Measurements from ENCODE around the gene GCNA. TPM values are rescaled to one million over a fixed set of nuclear protein-coding genes. Genes with fewer than 3 reads are reported as not detected.

The GCNA gene
- polyA plus RNA-seq, 1 of the 3 experiments (the other 2 are of a cell fraction) = 1.8 TPM

DNA sequence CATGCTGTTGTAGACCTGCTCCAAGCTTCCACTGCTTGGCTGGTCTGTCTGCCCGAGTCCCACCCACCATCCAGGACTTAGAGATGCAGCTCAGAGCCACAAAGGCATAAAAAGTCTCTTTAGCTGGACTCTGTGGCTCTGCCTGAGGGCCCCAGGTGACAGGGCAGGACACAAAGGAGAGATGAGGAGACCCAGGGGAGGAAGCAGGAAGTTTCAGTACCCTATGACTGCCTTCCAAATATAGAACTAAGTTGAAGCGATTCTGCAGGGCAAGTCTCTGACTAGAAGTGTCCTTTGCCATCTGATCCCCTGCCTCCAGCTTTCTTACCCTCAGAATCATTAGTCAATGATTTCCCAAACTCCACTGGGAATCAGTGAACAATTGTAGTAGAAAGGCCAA, 51.2 kb downstream of the GCNA start:
- ChIA-PET POLR2A (no interaction called here), CTCF (interaction anchor here (0.6 kb wide), 1 partner anchor 24 kb away, joined by 3 read pairs; no protein-coding TSS in a partner anchor)
- H3K9ac ChIP-seq = no peak overlapping the region
- no peak for DNase-seq
- no peaks in the 10 kb centered on the region for H3K4me1 ChIP-seq (ENCODE audit: control insufficient read depth in 1 of 2, insufficient read depth in 2 of 2, low read depth in 1 of 2, low read length in 1 of 2)
- H3K36me3 ChIP-seq (replicated peaks in 1 of 2; ENCODE audit: control insufficient read depth in 1 of 2, insufficient read depth in 2 of 2, low read length in 1 of 2) = no peaks in the 10 kb centered on the region
- TF ChIP-seq POLR2AphosphoS5 (IDR thresholded peaks at IDR 0.05; ENCODE audit: low read depth, low read length) (no peak), FOXM1 (IDR thresholded peaks at IDR 0.05; ENCODE audit: low read depth) (no peak), GATA2 (CRISPR knock-in tag; IDR thresholded peaks at IDR 0.05) (no peak)
- no peaks in the 10 kb centered on the region; the same call in 1 of the 2 replicates for H3K27me3 ChIP-seq (ENCODE audit: insufficient read depth)
- no peaks in the 10 kb centered on the region for H4K20me1 ChIP-seq (ENCODE audit: insufficient read depth)
- H3K4me2 ChIP-seq = no peak overlapping the region
- no peaks in the 10 kb centered on the region for H3K79me2 ChIP-seq (ENCODE audit: insufficient read depth)
- no peaks in the 10 kb centered on the region for H3K9me2 ChIP-seq
- H3F3A ChIP-seq (replicated peaks; ENCODE audit: insufficient read depth) = no peaks in the 10 kb centered on the region
- H3K27ac ChIP-seq (ENCODE audit: low read depth in 2 of 2, low read length in 1 of 2) = no peak overlapping the region
- H3K4me3 ChIP-seq (ENCODE audit: low read depth in 2 of 2, low read length in 1 of 2) = no peak overlapping the region
- no peaks in the 10 kb centered on the region for H3K9me3 ChIP-seq
- no peak overlapping the region for H2AFZ ChIP-seq (ENCODE audit: low read depth)
- WGBS (ENCODE audit: low lambda C conversion rate) = 28% methylated on average over 2 of the region's 2 CpGs

DNA sequence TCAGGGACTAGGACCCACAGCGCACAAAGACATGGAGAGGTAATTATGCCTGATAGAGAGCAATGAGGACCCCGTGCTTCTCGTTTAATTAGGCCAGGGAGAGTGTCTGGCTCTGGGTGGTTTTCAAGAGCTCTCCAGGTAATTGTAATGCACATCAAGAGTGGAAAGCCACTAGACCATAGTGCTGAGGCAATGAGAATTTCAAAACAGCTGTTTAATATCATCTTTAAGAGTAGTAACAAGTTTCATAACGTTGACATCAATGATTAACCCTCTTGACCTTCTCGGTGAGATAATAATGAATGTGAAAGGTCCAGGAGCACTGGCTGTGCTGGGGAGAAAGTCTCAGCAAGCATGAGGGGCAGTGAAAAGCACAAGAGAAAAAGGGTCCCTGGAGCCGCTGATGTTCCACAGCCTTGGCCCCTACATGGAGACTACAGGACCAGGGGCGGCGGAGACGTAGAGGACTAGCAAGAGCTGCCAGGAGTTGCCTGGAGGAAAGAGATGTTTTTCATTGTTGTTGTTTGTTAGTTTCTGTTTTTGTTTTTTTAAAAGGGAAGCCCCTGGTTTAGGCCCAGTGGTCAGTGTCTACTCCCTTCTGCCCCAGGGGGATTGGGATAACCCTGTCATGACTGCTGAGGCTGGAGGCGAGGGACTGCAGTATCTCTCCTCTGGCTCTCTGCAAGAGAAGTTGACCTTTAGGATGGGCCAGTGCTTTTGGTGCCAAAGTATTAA, 54.9 kb downstream of the GCNA start:
- H3F3A ChIP-seq (replicated peaks; ENCODE audit: insufficient read depth) = no peaks in the 10 kb centered on the region
- H3K9ac ChIP-seq = no peak overlapping the region
- 41% methylated on average over 9 of the region's 10 CpGs for WGBS (ENCODE audit: low lambda C conversion rate)
- ChIA-PET CTCF (interaction anchor here (0.6 kb wide), 1 partner anchor 120 kb away, joined by 3 read pairs; no protein-coding TSS in a partner anchor), POLR2A (no interaction called here)
- H2AFZ ChIP-seq (ENCODE audit: low read depth) = no peak overlapping the region
- no peaks in the 10 kb centered on the region for H3K36me3 ChIP-seq (replicated peaks in 1 of 2; ENCODE audit: control insufficient read depth in 1 of 2, insufficient read depth in 2 of 2, low read length in 1 of 2)
- no peak overlapping the region for H3K4me2 ChIP-seq
- H3K4me1 ChIP-seq (ENCODE audit: control insufficient read depth in 1 of 2, insufficient read depth in 2 of 2, low read depth in 1 of 2, low read length in 1 of 2) = 0 out of 4 replicates have a peak, but pooled peaks cover 0 to 4% of the 10 kb centered on the region in 2 experiments
- H3K27ac ChIP-seq (ENCODE audit: low read depth in 2 of 2, low read length in 1 of 2) = no peak overlapping the region
- no peaks in the 10 kb centered on the region for H3K9me3 ChIP-seq
- H3K4me3 ChIP-seq (ENCODE audit: low read depth in 2 of 2, low read length in 1 of 2) = no peak overlapping the region
- H3K79me2 ChIP-seq (ENCODE audit: insufficient read depth) = no peaks in the 10 kb centered on the region
- no peak for DNase-seq
- no peaks in the 10 kb centered on the region for H4K20me1 ChIP-seq (ENCODE audit: insufficient read depth)
- H3K27me3 ChIP-seq (ENCODE audit: insufficient read depth) = no peaks in the 10 kb centered on the region; the same call in 1 of the 2 replicates
- H3K9me2 ChIP-seq = no peaks in the 10 kb centered on the region
- TF ChIP-seq, protein P1, sequence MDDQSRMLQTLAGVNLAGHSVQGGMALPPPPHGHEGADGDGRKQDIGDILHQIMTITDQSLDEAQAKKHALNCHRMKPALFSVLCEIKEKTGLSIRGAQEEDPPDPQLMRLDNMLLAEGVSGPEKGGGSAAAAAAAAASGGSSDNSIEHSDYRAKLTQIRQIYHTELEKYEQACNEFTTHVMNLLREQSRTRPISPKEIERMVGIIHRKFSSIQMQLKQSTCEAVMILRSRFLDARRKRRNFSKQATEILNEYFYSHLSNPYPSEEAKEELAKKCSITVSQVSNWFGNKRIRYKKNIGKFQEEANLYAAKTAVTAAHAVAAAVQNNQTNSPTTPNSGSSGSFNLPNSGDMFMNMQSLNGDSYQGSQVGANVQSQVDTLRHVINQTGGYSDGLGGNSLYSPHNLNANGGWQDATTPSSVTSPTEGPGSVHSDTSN (IDR thresholded peaks at IDR 0.05) = no peak
- TF ChIP-seq JUND (IDR thresholded peaks at IDR 0.05) (no peak), FOSL2 (IDR thresholded peaks at IDR 0.05; ENCODE audit: borderline replicate concordance, low read depth) (no peak), RCOR1 (IDR thresholded peaks at IDR 0.05; ENCODE audit: low read length) (no peak), NRF1 (IDR thresholded peaks at IDR 0.05; ENCODE audit: low read depth, low read length) (no peak), SIN3A (IDR thresholded peaks at IDR 0.05; ENCODE audit: borderline replicate concordance, low read depth, low read length) (no peak), MEF2A (IDR thresholded peaks at IDR 0.05; ENCODE audit: borderline replicate concordance, low read depth) (no peak), CHD2 (IDR thresholded peaks at IDR 0.05; ENCODE audit: low read length, partially characterized antibody) (no peak), TEAD4 (IDR thresholded peaks at IDR 0.05; ENCODE audit: borderline replicate concordance, insufficient read depth) (no peak), ELF1 (IDR thresholded peaks at IDR 0.05) (no peak), YY1 (IDR thresholded peaks at IDR 0.05; ENCODE audit: low read depth) (no peak), MXI1 (IDR thresholded peaks at IDR 0.05; ENCODE audit: low read depth, low read length) (no peak), TCF12 (IDR thresholded peaks at IDR 0.05) (no peak), POLR2AphosphoS5 (IDR thresholded peaks at IDR 0.05; ENCODE audit: low read depth, low read length) (no peak), RFX5 (IDR thresholded peaks at IDR 0.05; ENCODE audit: low read length) (no peak)
- TF ChIP-seq, protein P2, sequence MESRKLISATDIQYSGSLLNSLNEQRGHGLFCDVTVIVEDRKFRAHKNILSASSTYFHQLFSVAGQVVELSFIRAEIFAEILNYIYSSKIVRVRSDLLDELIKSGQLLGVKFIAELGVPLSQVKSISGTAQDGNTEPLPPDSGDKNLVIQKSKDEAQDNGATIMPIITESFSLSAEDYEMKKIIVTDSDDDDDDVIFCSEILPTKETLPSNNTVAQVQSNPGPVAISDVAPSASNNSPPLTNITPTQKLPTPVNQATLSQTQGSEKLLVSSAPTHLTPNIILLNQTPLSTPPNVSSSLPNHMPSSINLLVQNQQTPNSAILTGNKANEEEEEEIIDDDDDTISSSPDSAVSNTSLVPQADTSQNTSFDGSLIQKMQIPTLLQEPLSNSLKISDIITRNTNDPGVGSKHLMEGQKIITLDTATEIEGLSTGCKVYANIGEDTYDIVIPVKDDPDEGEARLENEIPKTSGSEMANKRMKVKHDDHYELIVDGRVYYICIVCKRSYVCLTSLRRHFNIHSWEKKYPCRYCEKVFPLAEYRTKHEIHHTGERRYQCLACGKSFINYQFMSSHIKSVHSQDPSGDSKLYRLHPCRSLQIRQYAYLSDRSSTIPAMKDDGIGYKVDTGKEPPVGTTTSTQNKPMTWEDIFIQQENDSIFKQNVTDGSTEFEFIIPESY (IDR thresholded peaks at IDR 0.05; ENCODE audit: borderline replicate concordance, low read depth) = no peak
- TF ChIP-seq, protein P3, sequence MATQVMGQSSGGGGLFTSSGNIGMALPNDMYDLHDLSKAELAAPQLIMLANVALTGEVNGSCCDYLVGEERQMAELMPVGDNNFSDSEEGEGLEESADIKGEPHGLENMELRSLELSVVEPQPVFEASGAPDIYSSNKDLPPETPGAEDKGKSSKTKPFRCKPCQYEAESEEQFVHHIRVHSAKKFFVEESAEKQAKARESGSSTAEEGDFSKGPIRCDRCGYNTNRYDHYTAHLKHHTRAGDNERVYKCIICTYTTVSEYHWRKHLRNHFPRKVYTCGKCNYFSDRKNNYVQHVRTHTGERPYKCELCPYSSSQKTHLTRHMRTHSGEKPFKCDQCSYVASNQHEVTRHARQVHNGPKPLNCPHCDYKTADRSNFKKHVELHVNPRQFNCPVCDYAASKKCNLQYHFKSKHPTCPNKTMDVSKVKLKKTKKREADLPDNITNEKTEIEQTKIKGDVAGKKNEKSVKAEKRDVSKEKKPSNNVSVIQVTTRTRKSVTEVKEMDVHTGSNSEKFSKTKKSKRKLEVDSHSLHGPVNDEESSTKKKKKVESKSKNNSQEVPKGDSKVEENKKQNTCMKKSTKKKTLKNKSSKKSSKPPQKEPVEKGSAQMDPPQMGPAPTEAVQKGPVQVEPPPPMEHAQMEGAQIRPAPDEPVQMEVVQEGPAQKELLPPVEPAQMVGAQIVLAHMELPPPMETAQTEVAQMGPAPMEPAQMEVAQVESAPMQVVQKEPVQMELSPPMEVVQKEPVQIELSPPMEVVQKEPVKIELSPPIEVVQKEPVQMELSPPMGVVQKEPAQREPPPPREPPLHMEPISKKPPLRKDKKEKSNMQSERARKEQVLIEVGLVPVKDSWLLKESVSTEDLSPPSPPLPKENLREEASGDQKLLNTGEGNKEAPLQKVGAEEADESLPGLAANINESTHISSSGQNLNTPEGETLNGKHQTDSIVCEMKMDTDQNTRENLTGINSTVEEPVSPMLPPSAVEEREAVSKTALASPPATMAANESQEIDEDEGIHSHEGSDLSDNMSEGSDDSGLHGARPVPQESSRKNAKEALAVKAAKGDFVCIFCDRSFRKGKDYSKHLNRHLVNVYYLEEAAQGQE (IDR thresholded peaks at IDR 0.05; ENCODE audit: low read depth, low read length) = no peak
- TF ChIP-seq, protein P4, sequence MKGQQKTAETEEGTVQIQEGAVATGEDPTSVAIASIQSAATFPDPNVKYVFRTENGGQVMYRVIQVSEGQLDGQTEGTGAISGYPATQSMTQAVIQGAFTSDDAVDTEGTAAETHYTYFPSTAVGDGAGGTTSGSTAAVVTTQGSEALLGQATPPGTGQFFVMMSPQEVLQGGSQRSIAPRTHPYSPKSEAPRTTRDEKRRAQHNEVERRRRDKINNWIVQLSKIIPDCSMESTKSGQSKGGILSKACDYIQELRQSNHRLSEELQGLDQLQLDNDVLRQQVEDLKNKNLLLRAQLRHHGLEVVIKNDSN (IDR thresholded peaks at IDR 0.05; ENCODE audit: borderline replicate concordance, low read depth) = no peak
